ENCODE data around the gene MREG.

- no peak for TF ChIP-seq CTCF (IDR thresholded peaks at IDR 0.05)
- no peak for TF ChIP-seq POLR2A (IDR thresholded peaks at IDR 0.05)
Measured at GRCh38 chr2:215933151-215933550, 80.2 kb downstream of the MREG start.

Measured in sigmoid colon (tissue), 3 donors.